ENCODE measurements around the gene SLC26A4. TPM values are rescaled to one million over a fixed set of nuclear protein-coding genes. Genes with fewer than 3 reads are reported as not detected.

SLC26A4 gene
- total and polyA plus RNA-seq, 4 donors: 0.28 to 8.7 (median 3.7) TPM

DNA sequence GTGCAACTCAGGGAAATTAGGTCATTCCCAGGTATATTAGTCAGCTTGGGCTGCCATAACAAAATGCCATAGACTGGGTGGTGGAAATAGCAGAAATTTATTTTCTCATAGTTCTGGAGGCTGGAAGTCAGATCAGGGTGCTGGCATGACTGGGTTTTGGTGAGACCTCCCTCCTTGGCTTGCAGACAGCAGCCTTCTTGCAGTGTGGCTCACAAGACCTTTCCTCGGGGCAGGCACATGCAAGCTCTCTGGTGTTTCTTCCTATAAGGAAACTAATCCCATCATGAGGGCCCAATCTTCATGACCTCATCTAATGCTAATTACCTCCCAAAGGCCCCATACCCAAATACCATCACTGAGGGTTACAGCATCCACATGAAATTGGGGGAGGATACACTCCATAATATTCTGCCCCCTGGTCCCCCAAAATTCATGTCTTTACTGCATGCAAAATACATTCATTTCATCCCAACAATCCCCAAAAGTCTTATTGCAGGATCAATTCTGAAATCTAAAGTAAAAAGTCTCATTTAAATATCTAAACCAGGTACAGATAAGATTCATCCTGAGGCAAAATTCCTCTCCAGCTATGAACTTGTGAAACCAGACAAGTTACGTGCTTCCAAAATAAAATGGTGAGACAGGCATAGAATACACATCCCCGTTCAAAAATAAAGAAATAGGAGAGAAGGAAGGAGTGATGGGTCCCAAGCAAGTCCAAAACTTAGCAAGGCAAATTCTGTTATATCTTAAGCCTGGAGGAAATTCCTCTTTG lies 65.9 kb downstream of the SLC26A4 start:
- DNase-seq (no peak), ATAC-seq (ENCODE audit: insufficient read depth, low FRiP score) (no peak)
- WGBS, 2 donors: 83 to 90% methylated on average over 3 of the region's 3 CpGs
- Histone ChIP-seq H3K4me3 (no peak overlapping the region), H3K27ac (ENCODE audit: low read depth in 1 of 2, low read length in 1 of 2) (no peak overlapping the region), H3K9ac (ENCODE audit: insufficient read depth in 1 of 2, low read length in 2 of 2) (no peak overlapping the region), H3K4me1 (ENCODE audit: control insufficient read depth in 5 of 5, insufficient read depth in 5 of 5, low read length in 5 of 5) (no peaks in the 10 kb centered on the region), H3K36me3 (ENCODE audit: control insufficient read depth in 4 of 4, insufficient read depth in 4 of 4, low read length in 4 of 4) (no peaks in the 10 kb centered on the region), H3K27me3 (ENCODE audit: control insufficient read depth in 3 of 3, insufficient read depth in 3 of 3, low read length in 2 of 3) (peaks cover 0 to 11% (median 6%) of the 10 kb centered on the region in 3 donors), H3K9me3 (ENCODE audit: control insufficient read depth in 4 of 4, insufficient read depth in 3 of 4, low read length in 3 of 4) (no peaks in the 10 kb centered on the region)
- TF ChIP-seq, protein P1, sequence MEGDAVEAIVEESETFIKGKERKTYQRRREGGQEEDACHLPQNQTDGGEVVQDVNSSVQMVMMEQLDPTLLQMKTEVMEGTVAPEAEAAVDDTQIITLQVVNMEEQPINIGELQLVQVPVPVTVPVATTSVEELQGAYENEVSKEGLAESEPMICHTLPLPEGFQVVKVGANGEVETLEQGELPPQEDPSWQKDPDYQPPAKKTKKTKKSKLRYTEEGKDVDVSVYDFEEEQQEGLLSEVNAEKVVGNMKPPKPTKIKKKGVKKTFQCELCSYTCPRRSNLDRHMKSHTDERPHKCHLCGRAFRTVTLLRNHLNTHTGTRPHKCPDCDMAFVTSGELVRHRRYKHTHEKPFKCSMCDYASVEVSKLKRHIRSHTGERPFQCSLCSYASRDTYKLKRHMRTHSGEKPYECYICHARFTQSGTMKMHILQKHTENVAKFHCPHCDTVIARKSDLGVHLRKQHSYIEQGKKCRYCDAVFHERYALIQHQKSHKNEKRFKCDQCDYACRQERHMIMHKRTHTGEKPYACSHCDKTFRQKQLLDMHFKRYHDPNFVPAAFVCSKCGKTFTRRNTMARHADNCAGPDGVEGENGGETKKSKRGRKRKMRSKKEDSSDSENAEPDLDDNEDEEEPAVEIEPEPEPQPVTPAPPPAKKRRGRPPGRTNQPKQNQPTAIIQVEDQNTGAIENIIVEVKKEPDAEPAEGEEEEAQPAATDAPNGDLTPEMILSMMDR (IDR thresholded peaks at IDR 0.05; ENCODE audit: control extremely low read depth, extremely low read depth): no peak

DNA sequence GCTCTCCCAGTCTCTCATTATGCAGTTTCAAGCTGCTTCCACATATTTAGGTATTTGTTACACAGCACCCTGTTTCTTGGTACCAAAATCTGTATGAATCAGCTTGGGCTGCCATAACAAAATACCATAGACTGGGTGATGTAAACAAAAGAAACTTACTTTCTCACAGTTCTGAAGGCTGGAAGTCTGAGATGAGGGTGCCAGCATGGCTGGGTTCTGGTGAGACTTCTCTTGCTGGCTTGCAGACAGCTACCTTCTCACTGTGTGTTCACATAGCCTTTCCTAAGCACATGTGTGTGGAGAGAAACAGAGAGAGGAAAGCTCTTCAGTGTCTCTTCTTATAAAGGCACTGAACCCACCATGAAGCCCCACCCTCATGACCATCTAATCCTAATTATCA lies 67.6 kb downstream of the SLC26A4 start:
- no peak for DNase-seq
- ATAC-seq (ENCODE audit: insufficient read depth, low FRiP score): no peak

DNA sequence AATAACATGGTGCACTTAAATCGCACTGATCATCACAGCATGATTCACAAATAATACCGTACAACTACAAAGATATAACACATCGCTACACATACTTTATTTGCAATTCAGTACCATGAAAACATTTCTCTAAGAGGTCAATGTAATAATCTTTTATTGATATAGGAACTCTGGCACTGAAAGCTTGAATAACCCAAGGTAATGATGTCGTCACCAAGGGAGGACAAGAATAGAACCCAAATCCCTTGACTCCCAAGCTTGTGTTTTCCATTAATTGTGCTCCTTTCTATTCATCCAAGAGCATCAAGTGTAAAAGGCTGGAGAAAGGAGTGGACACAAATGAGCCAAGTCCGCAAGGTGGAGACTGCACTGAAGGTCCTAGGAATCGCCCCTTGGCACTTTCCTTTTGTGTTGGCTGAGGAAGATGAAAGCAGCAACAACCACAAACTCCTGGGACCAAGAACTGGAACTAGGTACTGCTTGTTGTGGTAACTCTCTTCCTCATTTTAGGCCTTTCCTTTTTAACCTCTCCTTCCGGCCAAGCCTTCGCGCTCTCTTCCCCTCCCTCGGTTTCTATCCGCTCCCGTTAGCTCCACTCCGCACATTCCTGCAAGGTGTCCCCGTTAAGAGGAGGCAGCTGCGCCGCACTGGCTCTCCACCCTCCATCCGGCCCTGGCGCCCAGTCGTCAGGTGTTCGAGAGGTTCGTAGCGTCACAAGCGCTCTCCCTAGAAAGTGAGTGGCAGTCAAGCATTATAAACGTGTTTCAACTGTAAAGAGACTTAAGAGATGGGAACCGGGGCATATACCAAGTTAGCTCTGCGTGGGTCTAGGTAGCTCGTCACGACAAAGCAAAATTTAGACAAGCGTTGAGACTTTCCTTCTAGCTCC lies 82.3 kb downstream of the SLC26A4 start:
- DNase-seq (no peak), ATAC-seq (ENCODE audit: insufficient read depth, low FRiP score) (peak; percentile 20)
- Histone ChIP-seq H3K9ac (ENCODE audit: insufficient read depth in 1 of 2, low read length in 2 of 2) (peak overlapping the region; percentile 51 to 87), H3K4me1 (ENCODE audit: control insufficient read depth in 5 of 5, insufficient read depth in 5 of 5, low read length in 5 of 5) (peaks cover 0 to 20% (median 8%) of the 10 kb centered on the region in 5 donors), H3K27ac (ENCODE audit: low read depth in 1 of 2, low read length in 1 of 2) (peak overlapping the region; percentile 98 to 100), H3K27me3 (ENCODE audit: control insufficient read depth in 3 of 3, insufficient read depth in 3 of 3, low read length in 2 of 3) (no peaks in the 10 kb centered on the region), H3K36me3 (ENCODE audit: control insufficient read depth in 4 of 4, insufficient read depth in 4 of 4, low read length in 4 of 4) (no peaks in the 10 kb centered on the region), H3K4me3 (peak overlapping the region; percentile 52), H3K9me3 (ENCODE audit: control insufficient read depth in 4 of 4, insufficient read depth in 3 of 4, low read length in 3 of 4) (peaks cover 0 to 2% (median 0%) of the 10 kb centered on the region in 4 donors)
- 12 to 15% methylated on average over 29 of the region's 29 CpGs for WGBS, 2 donors
- TF ChIP-seq, protein P1 (IDR thresholded peaks at IDR 0.05; ENCODE audit: control extremely low read depth, extremely low read depth): no peak

More for the DNA sequence above, 67.6 kb downstream of the SLC26A4 start:
- no peak overlapping the region for H3K4me3 ChIP-seq
- no peaks in the 10 kb centered on the region for H3K4me1 ChIP-seq (ENCODE audit: control insufficient read depth in 5 of 5, insufficient read depth in 5 of 5, low read length in 5 of 5)
- H3K9ac ChIP-seq (ENCODE audit: insufficient read depth in 1 of 2, low read length in 2 of 2): no peak overlapping the region
- no peak overlapping the region for H3K27ac ChIP-seq (ENCODE audit: low read depth in 1 of 2, low read length in 1 of 2)
- TF ChIP-seq, protein P1 (IDR thresholded peaks at IDR 0.05; ENCODE audit: control extremely low read depth, extremely low read depth): no peak
- H3K27me3 ChIP-seq (ENCODE audit: control insufficient read depth in 3 of 3, insufficient read depth in 3 of 3, low read length in 2 of 3): peaks cover 0 to 11% (median 6%) of the 10 kb centered on the region in 3 donors
- H3K9me3 ChIP-seq (ENCODE audit: control insufficient read depth in 4 of 4, insufficient read depth in 3 of 4, low read length in 3 of 4): peaks cover 0 to under 1% (median 0%) of the 10 kb centered on the region in 4 donors
- H3K36me3 ChIP-seq (ENCODE audit: control insufficient read depth in 4 of 4, insufficient read depth in 4 of 4, low read length in 4 of 4): no peaks in the 10 kb centered on the region
